ENCODE measurements around the gene ADGRF5. TPM values are rescaled to one million over a fixed set of nuclear protein-coding genes. Genes with fewer than 3 reads are reported as not detected.

ADGRF5 gene, protein sequence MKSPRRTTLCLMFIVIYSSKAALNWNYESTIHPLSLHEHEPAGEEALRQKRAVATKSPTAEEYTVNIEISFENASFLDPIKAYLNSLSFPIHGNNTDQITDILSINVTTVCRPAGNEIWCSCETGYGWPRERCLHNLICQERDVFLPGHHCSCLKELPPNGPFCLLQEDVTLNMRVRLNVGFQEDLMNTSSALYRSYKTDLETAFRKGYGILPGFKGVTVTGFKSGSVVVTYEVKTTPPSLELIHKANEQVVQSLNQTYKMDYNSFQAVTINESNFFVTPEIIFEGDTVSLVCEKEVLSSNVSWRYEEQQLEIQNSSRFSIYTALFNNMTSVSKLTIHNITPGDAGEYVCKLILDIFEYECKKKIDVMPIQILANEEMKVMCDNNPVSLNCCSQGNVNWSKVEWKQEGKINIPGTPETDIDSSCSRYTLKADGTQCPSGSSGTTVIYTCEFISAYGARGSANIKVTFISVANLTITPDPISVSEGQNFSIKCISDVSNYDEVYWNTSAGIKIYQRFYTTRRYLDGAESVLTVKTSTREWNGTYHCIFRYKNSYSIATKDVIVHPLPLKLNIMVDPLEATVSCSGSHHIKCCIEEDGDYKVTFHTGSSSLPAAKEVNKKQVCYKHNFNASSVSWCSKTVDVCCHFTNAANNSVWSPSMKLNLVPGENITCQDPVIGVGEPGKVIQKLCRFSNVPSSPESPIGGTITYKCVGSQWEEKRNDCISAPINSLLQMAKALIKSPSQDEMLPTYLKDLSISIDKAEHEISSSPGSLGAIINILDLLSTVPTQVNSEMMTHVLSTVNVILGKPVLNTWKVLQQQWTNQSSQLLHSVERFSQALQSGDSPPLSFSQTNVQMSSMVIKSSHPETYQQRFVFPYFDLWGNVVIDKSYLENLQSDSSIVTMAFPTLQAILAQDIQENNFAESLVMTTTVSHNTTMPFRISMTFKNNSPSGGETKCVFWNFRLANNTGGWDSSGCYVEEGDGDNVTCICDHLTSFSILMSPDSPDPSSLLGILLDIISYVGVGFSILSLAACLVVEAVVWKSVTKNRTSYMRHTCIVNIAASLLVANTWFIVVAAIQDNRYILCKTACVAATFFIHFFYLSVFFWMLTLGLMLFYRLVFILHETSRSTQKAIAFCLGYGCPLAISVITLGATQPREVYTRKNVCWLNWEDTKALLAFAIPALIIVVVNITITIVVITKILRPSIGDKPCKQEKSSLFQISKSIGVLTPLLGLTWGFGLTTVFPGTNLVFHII (N-terminal part only)
- total RNA-seq: under 1 TPM in 1 of 2 donors, not detected in 1; 0.34 TPM

DNA sequence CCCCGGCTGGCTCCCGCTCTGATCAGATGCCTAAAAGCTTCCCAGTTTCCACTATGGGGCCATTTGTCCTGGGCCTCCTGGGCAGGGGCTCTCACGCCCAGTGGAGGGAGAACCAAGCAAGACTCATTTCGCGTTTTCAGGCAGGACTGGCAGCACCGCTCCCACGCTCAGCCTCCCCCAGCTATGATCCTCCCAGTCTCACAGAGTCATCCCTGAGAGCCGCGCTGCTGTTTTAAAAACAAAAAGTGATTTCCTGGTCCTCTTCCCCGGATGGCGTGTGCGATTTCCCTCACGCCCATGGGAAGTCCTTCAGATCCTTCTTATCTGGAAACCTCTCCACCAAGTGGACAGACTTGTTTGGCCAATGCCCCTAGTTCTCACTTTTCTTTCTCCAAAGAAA, at the start of gene ADGRF5:
Gene ADGRF5, minus strand, starts transcription at position 208 of the 400 bp plus-strand sequence. CDS start 15,176 bp downstream, outside the sequence.

Other genes starting within 250 kb of the ADGRF5 start
- gene TDRD6, start 234.1 kb downstream of the ADGRF5 start, total RNA-seq: under 1 TPM; under 0.01 to 0.34 TPM
- gene PLA2G7, start 186.6 kb downstream of the ADGRF5 start, total RNA-seq: under 1 TPM in 1 of 2 donors, not detected in 1; under 0.01 TPM
- not detected for gene ANKRD66, start 175.0 kb downstream of the ADGRF5 start, total RNA-seq
- gene MEP1A, start 128.5 kb downstream of the ADGRF5 start, total RNA-seq: not detected
- gene ADGRF1, start 120.4 kb upstream of the ADGRF5 start, total RNA-seq: not detected